Measurements from ENCODE around the gene MYZAP. TPM values are rescaled to one million over a fixed set of nuclear protein-coding genes. Genes with fewer than 3 reads are reported as not detected.

MYZAP gene
- total and polyA plus RNA-seq, 2 of the 4 experiments (the other 2 are of a cell fraction) = not detected

- ChIA-PET CTCF (no interaction called here), POLR2A (ENCODE audit: unreplicated experiment) (no interaction called here)
- H2AFZ ChIP-seq (replicated peaks; ENCODE audit: low read length, poor library complexity) = no peak overlapping the region
- no peak overlapping the region for H2AK5ac ChIP-seq (ENCODE audit: low read depth, low read length)
- no peak overlapping the region for H3K27ac ChIP-seq (ENCODE audit: insufficient read depth, low read length)
- no peak overlapping the region for H3K14ac ChIP-seq (replicated peaks; ENCODE audit: low read depth, low read length)
- H4K5ac ChIP-seq (ENCODE audit: low read depth, low read length) = no peak overlapping the region
- H2BK20ac ChIP-seq (ENCODE audit: low read depth, low read length) = no peak overlapping the region
- H3K27me3 ChIP-seq (ENCODE audit: control insufficient read depth, insufficient read depth, low read length) = peaks cover 15% of the 10 kb centered on the region
- no peaks in the 10 kb centered on the region for H3K9me1 ChIP-seq (ENCODE audit: insufficient read depth, low read length)
- no peak overlapping the region for H4K8ac ChIP-seq (ENCODE audit: low read depth in 2 of 2, low read length in 2 of 2)
- H3K4me2 ChIP-seq (ENCODE audit: low read depth, low read length) = no peak overlapping the region
- no peaks in the 10 kb centered on the region for H3K4me1 ChIP-seq (ENCODE audit: control insufficient read depth, insufficient read depth, low read length)
- no peak overlapping the region for H2BK5ac ChIP-seq (ENCODE audit: low read depth, low read length, poor library complexity, severe bottlenecking)
- in situ Hi-C loops (cut with MboI; ENCODE audit: low sequenced_read_pairs) = no loop called here
- no peaks in the 10 kb centered on the region for H4K20me1 ChIP-seq (ENCODE audit: insufficient read depth, low read length)
- intact Hi-C loops (cut with micrococcal nuclease) = no loop called here
- no peak overlapping the region for H3K4me3 ChIP-seq (ENCODE audit: insufficient read depth, low read depth, low read length)
- no peaks in the 10 kb centered on the region for H3K36me3 ChIP-seq (ENCODE audit: control insufficient read depth, insufficient read depth, low read length)
- no peak overlapping the region for H3K23ac ChIP-seq (ENCODE audit: low read depth, low read length)
- H3K18ac ChIP-seq (ENCODE audit: low read depth, low read length) = no peak overlapping the region
- H4K91ac ChIP-seq (ENCODE audit: insufficient read depth, low read depth, low read length) = no peak overlapping the region
- no peak overlapping the region for H2AK9ac ChIP-seq (replicated peaks; ENCODE audit: low read depth, low read length, poor library complexity)
- H3K4ac ChIP-seq (ENCODE audit: low read depth, low read length) = no peak overlapping the region
- no CpG with 5 or more reads among the region's 4 CpGs for WGBS, 2 experiments (ENCODE audit: extremely low coverage in 2 of 2, insufficient read length in 1 of 2)
- no peak overlapping the region for H2BK15ac ChIP-seq (ENCODE audit: low read depth, low read length)
- no TSS peak for BruUV-seq (replicated peaks)
- DNase-seq = no peak
- ATAC-seq (ENCODE audit: low read depth) = no peak
- dilution Hi-C loops (cut with HindIII; ENCODE audit: low sequenced_read_pairs, unreplicated experiment) = no loop called here
- no peaks in the 10 kb centered on the region for H3K9me3 ChIP-seq (ENCODE audit: control insufficient read depth, insufficient read depth, low read length)
- TF ChIP-seq CEBPB (IDR thresholded peaks at IDR 0.05; ENCODE audit: low read depth, low read length) (no peak), USF2 (IDR thresholded peaks at IDR 0.05; ENCODE audit: low read depth, low read length) (no peak), SMC3 (IDR thresholded peaks at IDR 0.05; ENCODE audit: low read depth, low read length) (no peak), ELK1 (IDR thresholded peaks at IDR 0.05; ENCODE audit: borderline replicate concordance, low read depth, low read length) (no peak), RAD21 (IDR thresholded peaks at IDR 0.05; ENCODE audit: low read length) (no peak), MAFK (IDR thresholded peaks at IDR 0.05; ENCODE audit: low read depth, low read length) (no peak), CTCF (conservative IDR thresholded peaks at IDR 0.05; ENCODE audit: low read depth, low read length) (no peak), CHD1 (IDR thresholded peaks at IDR 0.05; ENCODE audit: low read depth, low read length) (no peak), RFX5 (IDR thresholded peaks at IDR 0.05; ENCODE audit: low read depth, low read length) (no peak), POLR2A (IDR thresholded peaks at IDR 0.05; ENCODE audit: low read depth, low read length) (no peak), NFE2L2 (IDR thresholded peaks at IDR 0.05; ENCODE audit: low read depth, low read length) (no peak), MXI1 (IDR thresholded peaks at IDR 0.05; ENCODE audit: borderline replicate concordance, low read depth, low read length) (no peak), RCOR1 (IDR thresholded peaks at IDR 0.05; ENCODE audit: insufficient replicate concordance, low read length) (no peak)
- H3K56ac ChIP-seq (ENCODE audit: extremely low read depth, insufficient read depth, low read length) = no peak overlapping the region
- H3K79me1 ChIP-seq (ENCODE audit: low read depth in 1 of 2, low read length in 2 of 2) = no peaks in the 10 kb centered on the region
- no peak overlapping the region for H3K9ac ChIP-seq (ENCODE audit: low read depth, low read length)
- H2BK120ac ChIP-seq (ENCODE audit: low read depth, low read length) = no peak overlapping the region
Observed at GRCh38 chr15:57596978-57597377, 5.3 kb downstream of the MYZAP start.
